ENCODE results near the gene TRAPPC14.
"Not testable (repeated sequence)": the region's sequence is repeated elsewhere in the genome, so short reads cannot be mapped to it uniquely, and the experiment has no call there.

- TF ChIP-seq, protein P1, sequence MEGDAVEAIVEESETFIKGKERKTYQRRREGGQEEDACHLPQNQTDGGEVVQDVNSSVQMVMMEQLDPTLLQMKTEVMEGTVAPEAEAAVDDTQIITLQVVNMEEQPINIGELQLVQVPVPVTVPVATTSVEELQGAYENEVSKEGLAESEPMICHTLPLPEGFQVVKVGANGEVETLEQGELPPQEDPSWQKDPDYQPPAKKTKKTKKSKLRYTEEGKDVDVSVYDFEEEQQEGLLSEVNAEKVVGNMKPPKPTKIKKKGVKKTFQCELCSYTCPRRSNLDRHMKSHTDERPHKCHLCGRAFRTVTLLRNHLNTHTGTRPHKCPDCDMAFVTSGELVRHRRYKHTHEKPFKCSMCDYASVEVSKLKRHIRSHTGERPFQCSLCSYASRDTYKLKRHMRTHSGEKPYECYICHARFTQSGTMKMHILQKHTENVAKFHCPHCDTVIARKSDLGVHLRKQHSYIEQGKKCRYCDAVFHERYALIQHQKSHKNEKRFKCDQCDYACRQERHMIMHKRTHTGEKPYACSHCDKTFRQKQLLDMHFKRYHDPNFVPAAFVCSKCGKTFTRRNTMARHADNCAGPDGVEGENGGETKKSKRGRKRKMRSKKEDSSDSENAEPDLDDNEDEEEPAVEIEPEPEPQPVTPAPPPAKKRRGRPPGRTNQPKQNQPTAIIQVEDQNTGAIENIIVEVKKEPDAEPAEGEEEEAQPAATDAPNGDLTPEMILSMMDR (IDR thresholded peaks at IDR 0.05 in 2 of 3, conservative IDR thresholded peaks at IDR 0.05 in 1 of 3; ENCODE audit: control insufficient read depth in 2 of 3, extremely low read depth in 1 of 3, insufficient read depth in 1 of 3, low read depth in 3 of 3, low read length in 3 of 3) = not testable (repeated sequence)
- TF ChIP-seq IRF4 (IDR thresholded peaks at IDR 0.05; ENCODE audit: low read depth, low read length); POLR2A (IDR thresholded peaks at IDR 0.05; ENCODE audit: low read depth, low read length); NR2C2 (IDR thresholded peaks at IDR 0.05; ENCODE audit: borderline replicate concordance, control insufficient read depth, insufficient read length, low read depth); EZH2 (IDR thresholded peaks at IDR 0.05; ENCODE audit: borderline replicate concordance, control insufficient read depth, low read depth, low read length); FOXM1 (IDR thresholded peaks at IDR 0.05; ENCODE audit: low read depth, low read length); SREBF2 (IDR thresholded peaks at IDR 0.05; ENCODE audit: low read length); SUZ12 (IDR thresholded peaks at IDR 0.05; ENCODE audit: unreplicated experiment); JUND (IDR thresholded peaks at IDR 0.05; ENCODE audit: low read depth, low read length); SPI1 (IDR thresholded peaks at IDR 0.05; ENCODE audit: borderline replicate concordance, insufficient read depth, low read depth, low read length); FOXK2 (IDR thresholded peaks at IDR 0.05); GABPA (IDR thresholded peaks at IDR 0.05; ENCODE audit: low read depth): not testable (repeated sequence)
Observed at GRCh38 chr7:100182616-100183015, 24.1 kb upstream of the TRAPPC14 start.

Data from GM12878 (cell line).